Stimulated activated CD4-positive, alpha-beta T cell treated with anti-CD3 and anti-CD28 coated beads, Interleukin-12 subunit alpha, Interleukin-12 subunit beta, amount 100 ng/mL, for 4 hours (primary cell): ENCODE data around the gene KRTAP4-8.
"Not testable (repeated sequence)": the region's sequence is repeated elsewhere in the genome, so short reads cannot be mapped to it uniquely, and the experiment has no call there.

Source experiments
- DNase-seq: peaks from one replicate; pipeline ENCODE4 v3.0.0-alpha.2; 2020

KRTAP4-8 gene

GRCh38 chr17:41063449-41063848 is 34.5 kb downstream of the KRTAP4-8 start:
- no peak for DNase-seq

GRCh38 chr17:41061964-41062363 is 36.0 kb downstream of the KRTAP4-8 start:
- DNase-seq = no peak

DNA sequence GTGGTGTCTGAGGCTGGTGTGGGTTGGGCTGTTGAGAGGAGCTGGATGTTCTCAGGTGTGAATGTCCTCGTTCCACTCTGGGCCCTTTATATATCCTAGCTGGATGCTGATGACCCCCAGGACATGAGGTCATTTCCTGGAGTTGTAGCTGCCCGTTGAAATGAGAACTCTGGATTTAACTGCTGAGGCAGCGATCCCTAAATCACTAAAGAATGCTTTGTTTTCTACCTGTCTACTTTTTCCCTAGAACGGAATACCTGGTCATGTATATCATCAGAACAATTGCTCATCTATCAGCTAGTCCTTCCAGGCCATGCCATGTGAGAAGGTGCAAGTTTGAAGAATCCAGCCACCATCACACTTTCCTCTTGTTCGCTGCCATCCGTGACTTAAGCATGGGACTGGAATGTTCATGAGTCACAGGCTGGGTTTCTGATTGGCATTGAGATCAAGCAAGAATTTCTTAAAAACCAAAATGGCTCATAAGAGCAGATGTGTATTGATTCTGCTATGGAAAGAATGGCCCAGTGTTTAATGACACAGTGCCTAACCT is 37.8 kb downstream of the KRTAP4-8 start, which contains the start of gene KRTAP2-3:
Gene KRTAP2-3 (minus strand): TSS at position 63 of the 553 bp plus-strand sequence. CDS start 64 bp downstream, outside the sequence.
- no peak for DNase-seq

- DNase-seq = not testable (repeated sequence)
These were observed 38.5 kb downstream of the KRTAP4-8 start for GRCh38 chr17:41059276-41060051.

DNA sequence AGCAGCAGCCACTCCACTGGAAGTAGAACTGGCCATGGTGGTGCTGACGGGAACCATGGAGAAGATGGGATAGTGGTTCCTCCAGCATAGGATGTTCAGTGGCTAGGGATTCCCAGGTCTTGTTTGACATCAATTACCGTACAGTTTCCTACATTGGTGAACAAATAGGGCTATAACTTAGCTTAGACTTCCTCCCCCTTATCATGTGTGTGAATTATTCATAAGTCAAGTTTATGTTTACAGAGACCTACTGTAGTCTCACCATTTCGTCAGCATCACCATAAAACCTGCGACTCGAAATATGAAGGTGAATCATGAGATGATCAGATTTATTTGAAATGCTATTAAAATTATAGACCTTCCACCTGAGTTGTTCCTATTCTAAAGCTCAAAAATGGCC is 39.2 kb downstream of the KRTAP4-8 start:
- no peak for DNase-seq

- no peak for DNase-seq
These were observed 40.4 kb downstream of the KRTAP4-8 start for GRCh38 chr17:41057547-41057946.

DNA sequence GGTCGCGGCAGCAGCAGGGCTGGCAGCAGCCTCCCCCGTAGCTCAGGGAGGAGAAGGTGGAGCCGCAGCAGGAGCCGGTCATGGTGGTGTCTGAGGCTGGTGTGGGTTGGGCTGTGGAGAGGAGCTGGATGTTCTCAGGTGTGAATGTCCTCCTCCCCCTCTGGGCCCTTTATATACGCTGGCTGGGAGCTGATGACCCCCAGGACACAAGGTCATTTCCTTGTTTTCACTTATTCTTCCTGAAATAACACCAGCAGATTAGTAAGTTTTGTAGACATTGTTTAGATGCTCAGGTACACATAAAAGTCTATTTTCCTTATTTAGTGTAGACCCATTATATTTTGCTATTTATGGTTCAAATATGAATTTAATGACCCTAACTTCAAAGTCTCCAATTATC is 42.8 kb downstream of the KRTAP4-8 start, which contains the start of gene KRTAP2-2:
Gene KRTAP2-2 (minus strand): TSS at position 101 of the 400 bp plus-strand sequence. CDS start 19 bp downstream, at position 82.
- not testable (repeated sequence) for DNase-seq

- not testable (repeated sequence) for DNase-seq
These were observed 43.4 kb downstream of the KRTAP4-8 start for GRCh38 chr17:41054556-41054955.

DNA sequence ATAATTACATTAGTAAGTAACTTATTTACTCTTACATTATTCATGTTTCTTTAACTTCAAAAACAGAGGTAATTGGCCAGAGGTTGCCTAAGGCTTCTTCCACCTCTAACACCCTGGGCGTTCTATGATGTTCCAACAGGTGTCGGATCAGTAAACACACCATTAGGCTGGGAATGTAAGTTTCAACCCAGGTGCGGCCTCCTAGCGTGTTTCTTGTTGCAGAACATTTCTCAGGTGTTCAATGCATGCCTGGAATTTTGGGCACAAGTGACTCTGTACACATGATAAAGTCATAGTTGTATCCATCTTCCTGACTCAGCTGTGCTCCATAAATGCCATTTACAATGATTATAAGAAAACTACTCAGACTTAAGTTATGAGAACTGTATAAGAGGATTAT is 43.9 kb downstream of the KRTAP4-8 start:
- no peak for DNase-seq

GRCh38 chr17:41052566-41052965 is 45.4 kb downstream of the KRTAP4-8 start:
- DNase-seq = no peak

- DNase-seq = no peak
These were observed 48.8 kb downstream of the KRTAP4-8 start for GRCh38 chr17:41049110-41049509.

GRCh38 chr17:41048441-41048840 is 49.5 kb downstream of the KRTAP4-8 start:
- DNase-seq = no peak
